HG02623 (cell line): Measurements from ENCODE around the gene VIL1.
A peak's percentile ranks its signal among the peaks of the same experiment; 100 is the strongest.

Experiments
- ATAC-seq: cut with Tn5 transposase; IDR thresholded peaks from one replicate; pipeline ENCODE4 v1.9.1; 2021; ENCODE audit warnings: moderate library complexity; ENCODE audit not compliant: unreplicated experiment

The VIL1 gene

DNA sequence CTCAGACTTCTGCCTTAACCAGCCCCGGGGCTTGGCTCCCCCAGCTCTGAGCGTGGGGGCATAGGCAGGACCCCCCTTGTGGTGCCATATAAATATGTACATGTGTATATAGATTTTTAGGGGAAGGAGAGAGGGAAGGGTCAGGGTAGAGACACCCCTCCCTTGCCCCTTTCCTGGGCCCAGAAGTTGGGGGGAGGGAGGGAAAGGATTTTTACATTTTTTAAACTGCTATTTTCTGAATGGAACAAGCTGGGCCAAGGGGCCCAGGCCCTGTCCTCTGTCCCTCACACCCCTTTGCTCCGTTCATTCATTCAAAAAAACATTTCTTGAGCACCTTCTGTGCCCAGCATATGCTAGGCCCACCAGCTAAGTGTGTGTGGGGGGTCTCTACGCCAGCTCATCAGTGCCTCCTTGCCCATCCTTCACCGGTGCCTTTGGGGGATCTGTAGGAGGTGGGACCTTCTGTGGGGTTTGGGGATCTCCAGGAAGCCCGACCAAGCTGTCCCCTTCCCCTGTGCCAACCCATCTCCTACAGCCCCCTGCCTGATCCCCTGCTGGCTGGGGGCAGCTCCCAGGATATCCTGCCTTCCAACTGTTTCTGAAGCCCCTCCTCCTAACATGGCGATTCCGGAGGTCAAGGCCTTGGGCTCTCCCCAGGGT is 13.7 kb upstream of the VIL1 start:
- ATAC-seq: no peak

DNA sequence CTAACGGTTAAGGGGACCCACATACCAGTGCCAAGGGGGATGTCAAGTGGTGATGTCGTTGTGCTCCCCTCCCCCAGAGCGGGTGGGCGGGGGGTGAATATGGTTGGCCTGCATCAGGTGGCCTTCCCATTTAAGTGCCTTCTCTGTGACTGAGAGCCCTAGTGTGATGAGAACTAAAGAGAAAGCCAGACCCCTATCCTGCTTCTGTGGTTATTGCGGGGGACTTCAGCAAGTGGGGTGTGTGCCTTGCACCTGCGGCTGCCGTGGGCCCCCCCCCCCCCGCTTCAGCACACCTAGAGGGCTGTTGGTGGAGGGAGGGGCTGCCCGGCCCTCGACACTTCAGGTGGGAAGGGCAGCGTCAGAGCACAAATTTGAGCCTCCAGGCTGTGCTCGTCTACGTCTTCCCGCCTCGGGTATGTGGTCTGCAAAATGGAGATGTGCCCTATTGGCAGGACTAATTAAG is 13.1 kb upstream of the VIL1 start:
- ATAC-seq: no peak

DNA sequence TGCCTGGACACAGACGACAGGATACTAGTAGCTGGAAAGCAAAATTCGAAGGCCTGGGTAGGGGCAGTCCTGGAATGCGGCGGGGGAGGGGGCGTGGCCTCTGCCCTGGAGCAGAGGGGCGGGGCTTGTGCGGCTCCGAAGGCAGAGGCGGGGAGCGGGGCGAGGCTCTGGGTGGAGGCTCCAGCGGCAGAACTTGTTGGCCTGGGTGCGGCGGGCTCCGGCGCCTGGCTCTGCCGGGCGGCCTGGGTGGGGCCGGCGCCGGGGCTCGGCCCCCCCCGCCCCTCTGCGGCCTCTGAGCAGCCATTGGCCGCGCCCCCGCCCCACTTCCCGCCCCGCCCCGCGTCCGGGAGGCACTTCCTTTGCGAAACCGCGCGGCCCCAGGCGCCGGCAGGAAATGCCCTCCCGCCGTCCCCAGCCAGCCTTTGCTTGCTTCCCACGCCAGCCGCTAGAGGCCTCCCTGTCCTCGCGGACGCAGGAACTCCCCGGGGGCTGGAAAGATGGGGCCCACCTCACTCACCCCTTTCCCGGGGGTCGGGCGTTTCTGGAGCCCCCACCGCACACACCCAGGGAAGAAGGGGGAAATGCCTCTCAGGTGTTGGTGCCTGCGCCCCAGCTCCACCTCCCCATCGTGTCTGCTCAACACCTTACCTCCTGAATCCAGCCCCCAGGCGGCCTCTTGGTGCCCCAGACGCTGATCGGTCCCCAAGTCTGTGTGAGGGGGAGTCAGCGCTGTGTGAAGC is 12.5 kb upstream of the VIL1 start:
- peak; percentile 81 for ATAC-seq

DNA sequence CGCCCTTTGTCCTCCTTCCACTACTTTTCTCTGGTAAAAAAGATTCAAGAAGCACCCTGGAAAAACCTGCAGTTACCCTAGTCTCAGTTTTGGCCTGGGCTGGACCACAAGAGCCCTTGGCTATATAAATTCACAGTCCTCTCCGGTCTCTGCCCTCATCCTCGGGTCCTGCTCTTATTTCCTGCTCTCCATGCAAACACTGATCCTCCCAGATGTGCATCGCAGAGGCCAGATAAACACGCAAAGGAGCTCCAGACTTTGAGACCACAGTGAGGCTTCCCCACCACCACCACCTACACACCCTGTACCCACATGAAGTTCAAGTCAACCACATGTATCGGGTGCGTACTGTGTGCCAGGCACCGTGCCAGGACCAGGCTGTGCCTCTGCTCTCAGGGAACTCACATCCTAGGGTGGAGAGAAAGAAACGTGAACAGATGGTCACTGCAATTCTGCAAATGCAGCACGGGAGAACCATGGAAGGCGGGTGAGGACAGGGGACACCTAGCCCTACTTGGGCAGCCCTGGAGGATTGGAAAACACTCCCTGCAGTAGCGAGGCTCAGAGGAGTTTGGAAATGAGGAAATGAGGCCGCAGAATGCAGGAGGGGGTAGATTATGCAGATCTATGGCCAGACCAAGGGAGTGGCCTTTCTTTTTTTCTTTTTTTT is 11.8 kb upstream of the VIL1 start:
- ATAC-seq: no peak

DNA sequence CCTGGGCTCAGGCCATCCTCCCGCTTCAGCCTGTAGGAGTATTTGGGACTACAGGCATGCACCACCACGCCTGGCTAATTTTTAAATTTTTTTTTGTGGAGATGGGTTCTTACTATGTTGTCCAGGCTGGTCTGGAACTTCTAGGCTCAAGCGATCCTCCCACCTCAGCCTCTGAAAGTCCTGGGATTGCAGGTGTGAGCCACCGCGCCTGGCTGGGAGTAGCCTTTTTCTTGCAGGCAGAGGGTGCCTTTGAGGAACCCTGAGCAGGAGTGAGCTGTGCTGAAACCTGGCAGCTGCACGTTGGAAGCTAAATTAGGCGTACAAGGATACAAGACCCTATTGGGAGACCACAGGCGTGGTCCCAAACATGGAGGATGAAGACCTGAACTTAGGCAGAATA is 11.2 kb upstream of the VIL1 start:
- no peak for ATAC-seq

DNA sequence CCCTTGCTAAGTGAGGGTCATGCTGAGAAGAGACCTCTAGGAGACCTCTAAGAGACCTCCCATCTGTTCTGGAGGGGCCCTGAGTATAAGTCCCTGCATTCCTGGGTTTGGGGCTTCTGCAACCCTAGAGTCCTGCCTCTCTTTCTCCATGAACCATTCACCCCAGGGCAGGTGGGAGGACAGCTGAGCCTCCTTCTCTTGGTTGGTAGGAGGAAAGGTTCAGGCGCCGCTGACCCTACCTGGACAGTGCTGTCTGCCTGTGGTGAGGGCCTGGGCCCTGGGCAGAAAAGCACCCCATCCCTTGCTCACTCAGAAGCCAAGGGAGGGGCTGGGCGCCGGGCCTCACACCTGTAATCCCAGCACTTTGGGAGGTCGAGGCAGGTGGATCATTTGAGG is 604 bp upstream of the VIL1 start:
- no peak for ATAC-seq

DNA sequence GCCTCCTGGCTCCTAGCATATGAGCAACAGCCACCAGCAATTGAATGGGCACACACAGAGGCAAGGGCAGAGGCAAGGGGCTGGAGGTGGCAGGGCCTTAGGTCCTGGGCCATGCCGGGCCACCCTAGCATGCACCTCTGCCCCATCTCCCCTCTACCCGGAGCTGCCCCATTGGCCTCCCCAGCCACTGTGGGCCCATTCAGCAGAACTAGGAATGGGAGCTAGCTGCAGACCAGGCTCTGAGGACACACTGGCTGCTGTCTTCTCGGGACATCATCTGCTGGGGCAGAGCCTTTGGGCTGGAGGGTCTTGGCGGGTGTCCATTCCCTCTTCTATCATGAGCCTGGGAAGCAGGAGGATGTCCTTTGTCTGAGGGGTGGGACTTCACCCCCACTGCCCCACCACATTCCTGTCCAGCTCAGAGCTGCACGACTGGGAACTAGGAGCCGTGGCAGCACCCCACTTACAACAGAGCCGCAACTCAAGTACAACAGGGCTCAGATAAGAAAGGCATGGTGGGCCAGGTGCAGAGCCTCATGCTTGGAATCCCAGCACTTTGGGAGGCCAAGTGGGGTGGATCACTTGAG is 800 bp downstream of the VIL1 start:
- no peak for ATAC-seq

DNA sequence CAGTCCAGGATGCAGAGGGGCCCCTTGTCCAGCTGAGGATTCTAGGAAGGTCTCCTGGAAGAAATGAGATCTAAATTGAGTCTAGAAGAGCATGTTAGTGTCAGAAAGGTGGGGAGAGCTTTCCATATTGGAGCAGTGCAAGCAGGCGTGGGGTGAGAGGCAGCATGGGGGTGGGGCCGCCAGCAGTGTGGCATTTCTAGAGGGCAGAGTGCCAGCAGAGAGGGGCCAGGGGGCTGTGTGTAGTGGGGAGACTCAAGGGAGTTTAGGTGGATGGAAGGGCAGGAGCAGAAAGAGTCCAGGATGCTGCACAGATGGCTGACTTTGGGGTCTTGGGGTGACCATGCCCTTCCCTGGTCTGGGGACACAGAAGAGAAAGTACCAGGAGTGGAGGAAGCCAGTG is 2.1 kb downstream of the VIL1 start:
- no peak for ATAC-seq

DNA sequence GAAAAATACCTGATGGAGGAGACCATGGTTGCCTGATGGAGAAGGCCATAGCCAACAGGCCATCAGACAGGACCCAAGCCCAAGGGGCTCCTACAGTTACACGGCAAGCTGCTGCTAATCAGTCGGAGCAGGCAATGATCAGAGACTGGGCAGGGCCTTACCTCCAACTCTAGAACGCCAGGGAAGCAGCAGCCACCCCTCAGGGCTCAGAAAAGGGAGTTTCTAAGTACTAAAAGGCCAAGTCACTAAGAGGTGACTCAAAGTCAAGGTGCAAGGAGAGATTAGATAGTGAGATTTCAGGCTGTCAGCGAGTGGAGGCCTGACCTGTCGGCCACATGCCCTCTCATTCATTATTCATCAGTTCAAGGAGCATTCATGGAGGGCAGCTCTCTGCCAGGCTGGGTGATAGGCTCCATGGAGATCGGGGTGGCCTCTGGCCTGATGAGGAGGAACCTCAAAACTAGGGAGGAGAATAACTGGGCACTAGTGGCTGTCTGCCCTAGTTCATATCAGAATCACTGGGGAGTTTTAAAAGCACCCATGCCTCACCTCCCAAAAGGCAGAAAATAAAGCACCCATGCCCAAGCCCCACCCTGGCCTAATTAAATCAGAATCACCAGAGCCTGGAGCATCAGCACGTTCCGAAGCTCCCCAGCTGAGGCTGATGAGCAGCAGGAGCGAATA is 3.6 kb downstream of the VIL1 start:
- ATAC-seq: no peak

DNA sequence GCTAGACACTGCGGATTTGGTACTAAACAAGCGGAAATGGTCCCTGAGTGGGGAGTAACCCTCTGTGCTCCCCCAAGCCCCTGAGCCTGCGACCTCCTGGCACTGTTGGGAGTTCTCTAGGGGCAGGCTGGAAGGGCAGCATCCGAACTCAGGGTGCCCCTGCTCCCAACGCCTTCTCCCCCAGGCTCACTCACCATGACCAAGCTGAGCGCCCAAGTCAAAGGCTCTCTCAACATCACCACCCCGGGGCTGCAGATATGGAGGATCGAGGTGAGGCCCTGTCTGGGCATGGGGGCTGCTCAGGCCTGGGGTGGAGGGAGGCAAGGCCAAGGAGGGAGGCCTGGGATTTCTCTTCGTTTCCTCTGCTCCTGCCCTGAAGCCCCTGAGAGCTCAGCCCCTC is 4.7 kb downstream of the VIL1 start:
- no peak for ATAC-seq

DNA sequence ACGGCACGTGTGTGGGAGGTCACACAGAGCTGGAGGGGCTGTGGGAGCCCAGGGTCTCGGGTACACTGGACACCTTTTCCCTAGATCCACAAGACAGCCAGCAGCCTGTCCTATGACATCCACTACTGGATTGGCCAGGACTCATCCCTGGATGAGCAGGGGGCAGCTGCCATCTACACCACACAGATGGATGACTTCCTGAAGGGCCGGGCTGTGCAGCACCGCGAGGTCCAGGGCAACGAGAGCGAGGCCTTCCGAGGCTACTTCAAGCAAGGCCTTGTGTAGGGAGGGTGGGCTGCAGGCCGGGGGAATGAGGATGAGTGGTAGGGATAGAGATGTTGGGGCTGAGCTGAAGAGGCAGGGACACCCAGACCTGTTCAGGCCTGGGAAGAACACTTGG is 6.6 kb downstream of the VIL1 start:
- ATAC-seq: no peak

DNA sequence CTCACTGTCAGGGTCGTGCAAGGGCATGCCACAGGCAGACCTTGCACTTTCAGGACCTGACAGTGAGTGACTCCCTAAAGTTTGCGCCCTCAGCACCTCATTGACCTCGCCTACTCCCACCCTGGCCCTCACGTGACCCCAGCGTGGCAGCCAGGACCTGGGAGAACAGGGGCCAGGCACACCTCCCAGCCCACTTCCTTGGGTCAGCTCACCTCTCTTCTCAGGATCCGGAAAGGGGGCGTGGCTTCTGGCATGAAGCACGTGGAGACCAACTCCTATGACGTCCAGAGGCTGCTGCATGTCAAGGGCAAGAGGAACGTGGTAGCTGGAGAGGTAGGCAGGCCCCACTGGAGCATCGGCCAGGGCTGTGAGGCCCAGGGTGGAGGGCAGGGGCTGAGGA is 8.8 kb downstream of the VIL1 start:
- no peak for ATAC-seq

DNA sequence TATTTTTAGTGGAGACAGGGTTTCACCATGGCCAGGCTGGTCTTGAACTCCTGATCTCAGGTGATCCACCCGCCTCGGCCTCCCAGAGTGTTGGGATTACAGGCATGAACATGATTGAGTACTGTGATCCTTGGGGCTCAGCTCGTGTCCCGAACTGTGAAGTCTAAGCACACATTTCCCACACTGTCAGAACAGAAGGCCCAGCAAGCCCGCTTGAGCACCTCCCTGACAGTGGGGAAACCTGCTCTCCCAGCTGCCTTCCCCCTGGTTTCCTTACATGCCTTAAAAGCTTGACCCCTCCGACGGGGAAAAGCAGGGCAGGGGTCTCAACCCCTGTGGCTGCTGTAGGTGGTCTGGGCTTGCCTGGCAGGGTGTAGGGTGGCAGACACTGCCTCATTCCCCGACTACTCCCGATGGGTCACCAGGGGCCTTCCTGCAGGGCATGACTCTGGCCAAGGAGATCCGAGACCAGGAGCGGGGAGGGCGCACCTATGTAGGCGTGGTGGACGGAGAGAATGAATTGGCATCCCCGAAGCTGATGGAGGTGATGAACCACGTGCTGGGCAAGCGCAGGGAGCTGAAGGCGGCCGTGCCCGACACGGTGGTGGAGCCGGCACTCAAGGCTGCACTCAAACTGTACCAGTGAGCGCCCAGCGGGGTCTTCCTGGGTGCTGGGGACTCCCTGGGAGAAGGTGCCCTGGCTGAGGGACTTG is 10.1 kb downstream of the VIL1 start:
- no peak for ATAC-seq

DNA sequence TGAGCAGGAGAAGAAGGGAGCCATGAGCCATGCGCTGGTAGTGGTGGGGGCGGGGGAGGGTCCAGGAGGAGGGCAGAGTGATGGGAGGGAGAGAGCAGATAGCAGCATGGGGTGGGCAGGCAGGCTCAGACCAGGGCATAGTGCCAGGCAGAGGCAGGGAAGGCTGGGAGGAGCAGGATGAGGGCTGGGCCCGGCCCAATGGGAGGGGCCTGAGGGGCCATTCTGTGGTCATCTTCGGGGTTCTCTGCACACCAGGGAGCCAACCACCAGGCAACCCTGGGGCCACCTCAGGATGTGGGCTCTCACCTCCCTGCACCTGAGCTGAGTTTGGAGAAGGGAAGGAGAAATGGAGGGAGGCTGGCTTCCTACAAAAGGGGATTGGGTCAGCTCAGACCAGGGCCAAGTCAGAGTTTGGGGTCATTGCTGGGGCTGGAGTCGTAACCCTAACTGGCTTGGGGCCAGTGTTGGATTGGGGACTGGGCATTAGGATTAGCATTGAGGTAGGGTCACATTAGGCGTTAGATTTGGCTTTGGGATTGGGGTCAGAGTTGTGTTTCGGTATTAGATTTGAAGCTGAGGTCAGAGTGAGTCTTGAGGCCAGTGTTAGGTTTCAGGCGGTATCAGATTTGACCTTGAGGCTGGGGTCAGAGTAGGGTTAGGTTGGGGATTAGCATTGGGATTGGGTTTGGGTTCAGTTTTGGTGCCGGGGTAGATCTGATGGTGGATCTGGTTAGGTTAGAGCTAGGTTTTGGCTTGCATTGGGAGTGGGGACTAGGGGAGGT is 11.2 kb downstream of the VIL1 start:
- no peak for ATAC-seq

DNA sequence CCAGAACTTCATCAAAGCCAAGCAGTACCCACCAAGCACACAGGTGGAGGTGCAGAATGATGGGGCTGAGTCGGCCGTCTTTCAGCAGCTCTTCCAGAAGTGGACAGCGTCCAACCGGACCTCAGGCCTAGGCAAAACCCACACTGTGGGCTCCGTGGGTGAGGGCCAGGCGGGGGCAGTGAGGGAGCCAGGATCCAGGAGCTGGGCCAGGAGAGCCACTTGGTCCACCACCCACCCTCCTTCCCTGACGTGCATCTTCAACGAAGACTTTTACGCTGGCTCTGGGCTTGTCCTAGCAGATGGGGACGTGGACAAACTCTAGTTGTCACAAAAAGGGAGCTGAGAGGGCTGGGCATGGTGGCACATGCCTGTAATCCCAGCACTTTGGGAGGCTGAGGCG is 11.8 kb downstream of the VIL1 start:
- no peak for ATAC-seq

DNA sequence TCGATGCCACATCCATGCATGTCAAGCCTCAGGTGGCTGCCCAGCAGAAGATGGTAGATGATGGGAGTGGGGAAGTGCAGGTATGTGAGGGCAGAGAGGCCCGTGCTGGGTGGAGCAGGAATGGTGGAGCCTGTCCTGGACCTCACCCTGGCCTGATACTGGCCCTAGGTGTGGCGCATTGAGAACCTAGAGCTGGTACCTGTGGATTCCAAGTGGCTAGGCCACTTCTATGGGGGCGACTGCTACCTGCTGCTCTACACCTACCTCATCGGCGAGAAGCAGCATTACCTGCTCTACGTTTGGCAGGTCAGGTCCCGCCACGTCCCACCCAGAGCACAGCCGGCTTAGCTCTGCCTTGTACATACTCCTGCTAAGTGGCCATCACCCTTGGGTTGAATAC is 13.0 kb downstream of the VIL1 start:
- ATAC-seq: no peak

DNA sequence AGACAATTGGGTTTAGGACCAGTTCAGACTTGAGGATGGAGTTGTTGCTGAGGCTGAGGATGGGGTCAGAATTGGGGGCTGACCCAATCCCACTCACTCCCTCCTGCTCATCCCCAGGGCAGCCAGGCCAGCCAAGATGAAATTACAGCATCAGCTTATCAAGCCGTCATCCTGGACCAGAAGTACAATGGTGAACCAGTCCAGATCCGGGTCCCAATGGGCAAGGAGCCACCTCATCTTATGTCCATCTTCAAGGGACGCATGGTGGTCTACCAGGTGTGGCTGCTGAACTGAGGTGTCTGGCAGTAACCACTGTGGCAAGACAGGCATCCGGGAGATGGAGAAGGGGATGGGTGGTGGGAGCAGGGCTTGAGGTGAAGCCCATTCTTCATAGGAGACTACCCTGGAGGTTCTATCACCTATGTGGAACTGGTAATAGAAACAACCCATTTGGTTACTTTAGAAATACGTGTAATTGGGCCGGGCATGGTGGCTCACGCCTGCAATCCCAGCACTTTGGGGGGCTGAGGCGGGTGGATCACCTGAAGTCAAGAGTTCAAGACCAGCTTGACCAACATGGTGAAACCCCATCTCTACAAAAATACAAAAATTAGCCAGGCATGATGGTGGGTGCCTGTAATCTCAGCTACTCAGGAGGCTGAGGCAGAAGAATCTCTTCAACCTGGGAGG is 13.9 kb downstream of the VIL1 start:
- no peak for ATAC-seq

DNA sequence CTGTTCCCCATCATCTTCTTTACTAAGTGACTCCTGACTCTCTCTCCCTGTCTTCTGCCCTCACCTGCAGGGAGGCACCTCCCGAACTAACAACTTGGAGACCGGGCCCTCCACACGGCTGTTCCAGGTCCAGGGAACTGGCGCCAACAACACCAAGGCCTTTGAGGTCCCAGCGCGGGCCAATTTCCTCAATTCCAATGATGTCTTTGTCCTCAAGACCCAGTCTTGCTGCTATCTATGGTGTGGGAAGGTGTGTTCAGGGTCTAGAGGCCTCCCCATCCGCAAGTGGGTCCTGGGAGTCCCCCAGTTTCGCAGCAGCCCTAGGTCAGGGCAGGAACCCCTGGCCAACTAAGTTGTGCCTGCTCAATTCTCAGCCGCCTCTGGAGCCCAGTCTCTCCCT is 15.5 kb downstream of the VIL1 start:
- ATAC-seq: no peak
